Stimulated activated CD4-positive, alpha-beta T cell treated with anti-CD3 and anti-CD28 coated beads, TNF-alpha, amount 100 ng/mL, for 4 hours (primary cell): ENCODE results near the gene ZG16B.

ENCODE experiments used
- DNase-seq, 3 experiments: peaks; one replicate each; pipeline ENCODE4 v3.0.0-alpha.2; 2020; ENCODE audit warnings: low read depth in 3 of 3

The ZG16B gene

GRCh38 chr16:2845116-2845515 lies 15.0 kb downstream of the ZG16B start:
- DNase-seq: no peak

- DNase-seq: no peak
These were observed 16.6 kb downstream of the ZG16B start for GRCh38 chr16:2846511-2847310.

GRCh38 chr16:2848933-2849725 lies 19.0 kb downstream of the ZG16B start:
- DNase-seq: no peak

GRCh38 chr16:2852003-2852730 lies 22.1 kb downstream of the ZG16B start:
- no peak for DNase-seq

- DNase-seq: no peak
These were observed 22.8 kb downstream of the ZG16B start for GRCh38 chr16:2852731-2853507.

- DNase-seq: no peak
These were observed 23.5 kb downstream of the ZG16B start for GRCh38 chr16:2853531-2854073.

- DNase-seq: no peak
These were observed 24.7 kb downstream of the ZG16B start for GRCh38 chr16:2854700-2855309.

GRCh38 chr16:2855536-2855935 lies 25.4 kb downstream of the ZG16B start:
- no peak for DNase-seq

- no peak for DNase-seq
These were observed 26.1 kb downstream of the ZG16B start for GRCh38 chr16:2856061-2856670.

GRCh38 chr16:2856686-2857450 lies 26.8 kb downstream of the ZG16B start:
- DNase-seq: no peak

GRCh38 chr16:2857451-2858244 lies 27.5 kb downstream of the ZG16B start, which contains the start of gene PRSS22:
Gene PRSS22, minus strand, starts transcription at chr16:2858170. Its CDS starts 66 bp downstream, at chr16:2858104.
- no peak for DNase-seq

- no peak for DNase-seq
These were observed 28.3 kb downstream of the ZG16B start for GRCh38 chr16:2858245-2859025.

GRCh38 chr16:2859686-2860265 lies 29.7 kb downstream of the ZG16B start:
- no peak for DNase-seq

- DNase-seq: no peak
These were observed 30.9 kb downstream of the ZG16B start for GRCh38 chr16:2860826-2861567.

- no peak for DNase-seq
These were observed 35.5 kb downstream of the ZG16B start for GRCh38 chr16:2865651-2866050.

GRCh38 chr16:2866431-2866830 lies 36.3 kb downstream of the ZG16B start:
- DNase-seq: no peak

GRCh38 chr16:2867661-2867986 lies 37.5 kb downstream of the ZG16B start:
- DNase-seq: no peak
